GM13977 (cell line): ENCODE measurements around the gene NDNF.

ENCODE experiments used
- DNase-seq: peaks from one replicate; pipeline ENCODE4 v3.0.0; 2012; ENCODE audit warnings: low spot score
- in situ Hi-C: fragments of 300-500 bp; cut with MboI; formaldehyde crosslinking; loops from one replicate; pipeline ENCODE4 v1.12.0; 2022; ENCODE audit warnings: low sequenced_read_pairs, low pct_unique_long_range_greater_than_20kb, mixed read lengths, inconsistent platforms; ENCODE audit not compliant: unreplicated experiment
- TF ChIP-seq, protein P1 (sequence below): IDR thresholded peaks from 2 replicates; pipeline ENCODE4 v1.5.1; 2012; ENCODE audit warnings: mild to moderate bottlenecking, control low read depth; ENCODE audit not compliant: insufficient read depth; ENCODE audit errors: extremely low read depth, missing control alignments

The NDNF gene

GRCh38 chr4:121053601-121054143 lies 18.7 kb downstream of the NDNF start:
- DNase-seq, result no peak
- TF ChIP-seq, protein P1, sequence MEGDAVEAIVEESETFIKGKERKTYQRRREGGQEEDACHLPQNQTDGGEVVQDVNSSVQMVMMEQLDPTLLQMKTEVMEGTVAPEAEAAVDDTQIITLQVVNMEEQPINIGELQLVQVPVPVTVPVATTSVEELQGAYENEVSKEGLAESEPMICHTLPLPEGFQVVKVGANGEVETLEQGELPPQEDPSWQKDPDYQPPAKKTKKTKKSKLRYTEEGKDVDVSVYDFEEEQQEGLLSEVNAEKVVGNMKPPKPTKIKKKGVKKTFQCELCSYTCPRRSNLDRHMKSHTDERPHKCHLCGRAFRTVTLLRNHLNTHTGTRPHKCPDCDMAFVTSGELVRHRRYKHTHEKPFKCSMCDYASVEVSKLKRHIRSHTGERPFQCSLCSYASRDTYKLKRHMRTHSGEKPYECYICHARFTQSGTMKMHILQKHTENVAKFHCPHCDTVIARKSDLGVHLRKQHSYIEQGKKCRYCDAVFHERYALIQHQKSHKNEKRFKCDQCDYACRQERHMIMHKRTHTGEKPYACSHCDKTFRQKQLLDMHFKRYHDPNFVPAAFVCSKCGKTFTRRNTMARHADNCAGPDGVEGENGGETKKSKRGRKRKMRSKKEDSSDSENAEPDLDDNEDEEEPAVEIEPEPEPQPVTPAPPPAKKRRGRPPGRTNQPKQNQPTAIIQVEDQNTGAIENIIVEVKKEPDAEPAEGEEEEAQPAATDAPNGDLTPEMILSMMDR, result no peak
- in situ Hi-C loops, result no loop called here

- TF ChIP-seq, protein P1, result no peak
- DNase-seq, result no peak
- in situ Hi-C loops, result no loop called here
Observed at GRCh38 chr4:121050300-121050699, 22.0 kb downstream of the NDNF start.

DNA sequence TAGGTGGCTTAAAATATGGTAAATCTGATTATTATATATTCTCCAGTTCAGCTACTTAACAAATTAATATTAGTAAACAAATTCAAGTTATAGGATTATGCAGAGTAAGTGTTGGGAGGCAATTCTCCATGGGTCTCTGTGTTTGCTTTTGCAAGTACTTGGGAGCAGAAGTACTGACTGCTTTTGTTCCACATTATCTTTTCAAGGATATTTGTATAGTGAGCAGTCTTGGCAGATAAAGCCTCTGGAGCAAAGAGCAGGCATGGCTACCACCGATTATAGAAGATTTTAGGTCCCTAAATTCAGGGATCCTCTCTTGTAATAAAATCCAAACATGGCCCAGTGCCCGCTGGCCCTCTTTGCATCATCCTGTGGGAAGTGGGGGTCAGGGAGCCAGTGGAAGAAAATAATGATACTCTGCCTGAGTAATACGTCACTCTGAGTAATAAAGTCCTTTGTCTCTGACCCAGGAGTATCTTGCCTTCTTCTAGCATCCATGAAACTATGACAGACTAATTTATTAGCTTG lies 23.2 kb downstream of the NDNF start:
- no peak for DNase-seq
- in situ Hi-C loops, result no loop called here
- TF ChIP-seq, protein P1, result no peak

- in situ Hi-C loops, result no loop called here
- DNase-seq, result no peak
- TF ChIP-seq, protein P1, result no peak
Observed at GRCh38 chr4:121048165-121048564, 24.2 kb downstream of the NDNF start.

DNA sequence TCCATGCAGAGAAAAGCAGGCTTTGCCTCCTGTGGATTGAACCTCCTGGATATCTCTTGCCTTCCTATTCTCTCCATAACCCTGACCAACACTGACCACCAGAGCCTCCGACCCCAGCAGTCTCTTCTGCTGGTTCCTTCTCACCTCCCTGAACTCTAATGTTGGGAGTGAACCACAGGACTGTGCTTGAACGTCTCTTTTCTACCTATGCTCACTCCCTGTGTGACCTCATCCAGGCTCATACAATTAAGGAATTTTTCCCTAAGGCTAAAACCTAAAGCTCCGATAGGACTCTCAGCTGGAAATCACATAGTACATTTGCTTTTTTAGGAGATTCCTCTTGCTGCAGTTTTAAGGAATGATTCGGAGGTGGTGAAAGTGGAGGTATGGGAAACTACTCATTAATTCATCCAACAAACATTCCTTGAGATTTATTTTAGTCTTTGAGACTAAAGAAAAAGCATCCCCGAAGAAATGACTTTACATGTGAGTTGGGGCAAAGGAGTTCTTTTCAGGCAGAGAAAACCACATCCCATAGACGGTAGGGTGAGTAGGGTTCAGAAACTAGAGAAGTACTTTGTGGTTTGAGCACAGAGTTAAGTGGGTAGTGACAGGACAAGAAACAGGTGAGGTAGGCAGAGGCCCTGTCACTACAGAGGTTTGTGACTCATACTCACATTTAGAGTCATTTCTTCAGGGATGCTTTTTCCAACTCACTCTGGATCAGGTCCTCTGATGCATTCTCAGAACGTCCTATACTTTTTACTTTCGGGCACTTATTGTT lies 30.8 kb downstream of the NDNF start:
- peak; percentile 9 for DNase-seq
- in situ Hi-C loops, result no loop called here
- TF ChIP-seq, protein P1, result no peak

GRCh38 chr4:121034017-121034416 lies 38.3 kb downstream of the NDNF start:
- no peak for DNase-seq
- TF ChIP-seq, protein P1, result no peak
- in situ Hi-C loops, result no loop called here
